Renal cortex interstitium (tissue), 11 donors: Measurements from ENCODE around the gene ARL10. TPM values are rescaled to one million over a fixed set of nuclear protein-coding genes. Genes with fewer than 3 reads are reported as not detected.
A peak's percentile ranks its signal among the peaks of the same experiment; 100 is the strongest.
"Not testable (repeated sequence)": the region's sequence is repeated elsewhere in the genome, so short reads cannot be mapped to it uniquely, and the experiment has no call there.

ENCODE experiments used
- DNase-seq, 11 donors: peaks; one replicate each; pipeline ENCODE4 v3.0.0-alpha.2; 2013; ENCODE audit warnings: low read depth in 9 of 11, low spot score in 4 of 11; ENCODE audit errors: extremely low read depth in 1 of 11
- polyA plus RNA-seq, 3 donors: library from polyadenylated mRNA; unstranded; fragments of 120-200 nt; gene quantifications; one replicate each; pipeline ENCODE4 v1.2.1, GENCODE V29; 2013; ENCODE audit not compliant: insufficient read length in 3 of 3

The ARL10 gene
- polyA plus RNA-seq, 3 donors: 11.8 to 15.9 (median 12.2) TPM

GRCh38 chr5:176401281-176402205 lies 36.3 kb downstream of the ARL10 start:
- DNase-seq: no peak

- no peak for DNase-seq
Observed at GRCh38 chr5:176405656-176406435, 40.6 kb downstream of the ARL10 start.

DNA sequence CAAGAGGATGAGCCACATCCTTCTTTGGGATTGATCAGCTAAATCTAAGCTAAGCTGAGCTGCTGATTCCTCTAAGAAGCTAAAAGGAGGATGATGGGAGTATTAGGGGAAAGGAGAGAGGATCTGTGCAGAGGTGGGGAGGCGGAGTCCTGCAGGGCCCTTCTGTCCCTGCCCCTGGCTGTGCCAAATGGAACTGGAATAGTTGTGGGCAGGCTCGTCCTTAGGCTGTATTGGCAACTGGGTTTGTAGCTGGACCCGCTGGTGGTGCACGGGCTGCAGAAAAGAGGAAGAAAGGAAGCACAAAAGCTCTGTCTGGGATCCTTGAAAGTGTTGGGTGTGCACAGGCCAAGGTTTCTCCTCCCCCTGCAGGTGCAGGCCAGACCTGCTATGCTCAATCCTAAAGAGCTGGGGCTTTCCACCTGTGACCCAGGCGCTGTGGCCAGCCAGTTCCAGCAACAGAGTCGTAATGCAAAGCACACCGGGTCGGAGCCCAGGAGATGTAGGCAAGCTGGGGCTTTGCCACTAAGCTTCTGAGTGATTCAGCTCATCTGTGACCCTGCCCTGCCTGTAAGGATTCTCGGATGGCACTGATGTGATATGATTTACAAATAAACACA lies 41.3 kb downstream of the ARL10 start:
- no peak for DNase-seq

- DNase-seq: no peak
Observed at GRCh38 chr5:176407456-176408251, 42.4 kb downstream of the ARL10 start.

GRCh38 chr5:176408252-176408573 lies 42.9 kb downstream of the ARL10 start:
- not testable (repeated sequence) for DNase-seq

DNA sequence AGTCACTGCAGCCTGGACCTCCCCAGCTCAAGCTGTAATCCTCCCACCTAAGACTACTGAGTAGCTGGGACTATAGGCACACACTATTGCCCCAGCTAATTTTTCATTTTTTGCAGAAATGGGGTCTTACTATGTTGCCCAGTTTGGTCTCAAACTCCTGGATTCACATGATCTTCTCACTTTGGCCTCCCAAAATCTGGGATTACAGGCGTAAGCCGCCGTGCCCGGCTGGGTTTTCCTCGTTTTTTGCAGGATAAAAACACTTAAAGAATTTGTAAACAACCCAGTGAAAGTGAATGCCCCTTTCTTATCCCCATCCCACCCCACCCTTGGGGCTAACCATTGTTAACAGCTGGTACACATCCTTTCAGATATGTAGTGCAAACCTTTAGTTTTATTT lies 43.3 kb downstream of the ARL10 start:
- no peak for DNase-seq

DNA sequence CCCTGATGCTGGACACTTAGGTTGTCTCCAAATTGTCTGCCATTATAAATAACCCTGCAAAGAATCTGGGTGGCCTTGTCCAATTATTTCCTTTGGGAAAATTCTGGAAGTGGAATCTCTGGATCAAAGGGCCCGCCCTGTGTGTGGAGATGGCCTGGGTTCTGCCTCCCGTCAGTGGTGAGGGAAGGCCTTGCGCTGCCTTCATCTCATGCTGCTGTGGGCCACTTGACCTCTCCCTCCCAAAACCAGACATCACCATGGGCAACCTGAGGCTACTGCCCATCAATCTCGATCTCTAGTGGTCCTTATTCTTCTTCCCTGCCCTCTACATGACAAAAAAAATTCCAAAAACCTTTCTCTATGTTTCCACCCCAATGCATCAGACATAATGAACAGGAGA lies 44.5 kb downstream of the ARL10 start:
- no peak for DNase-seq

- DNase-seq: no peak
Observed at GRCh38 chr5:176410486-176411180, 45.3 kb downstream of the ARL10 start.

DNA sequence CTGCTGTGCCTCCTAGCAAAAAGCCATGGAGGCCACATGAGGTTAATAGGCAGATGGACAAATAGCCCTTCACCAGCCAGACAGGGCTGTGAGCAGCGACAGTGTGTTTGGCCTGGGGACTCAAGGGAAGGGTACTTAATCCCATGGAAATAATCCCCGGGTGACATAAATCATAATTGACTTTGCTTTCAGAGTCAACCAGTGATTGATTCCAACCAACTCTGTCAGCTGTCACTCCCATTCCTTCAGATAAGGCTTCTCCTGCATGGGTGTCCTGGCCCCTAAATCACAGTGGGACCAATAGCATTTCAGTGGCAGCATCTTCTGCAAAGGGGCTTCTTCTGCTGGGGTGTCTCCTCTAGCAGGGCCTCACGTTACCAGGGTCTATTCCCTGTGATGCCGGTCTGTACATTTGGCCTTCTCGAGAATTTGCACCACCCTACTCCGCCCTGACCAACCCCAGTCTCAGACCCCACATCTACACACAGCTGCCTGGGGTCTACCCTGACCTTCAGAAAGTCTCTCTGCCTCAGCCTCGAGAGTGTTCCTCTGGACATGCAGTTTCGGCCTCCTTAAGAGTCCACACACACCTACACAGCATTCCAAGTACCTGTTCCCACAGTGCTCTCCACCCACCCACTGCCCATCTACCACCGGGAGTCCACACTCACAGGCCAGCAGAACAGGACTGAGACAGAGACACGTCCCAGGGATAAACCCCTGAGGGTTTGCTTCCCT lies 47.4 kb downstream of the ARL10 start:
- DNase-seq: no peak

DNA sequence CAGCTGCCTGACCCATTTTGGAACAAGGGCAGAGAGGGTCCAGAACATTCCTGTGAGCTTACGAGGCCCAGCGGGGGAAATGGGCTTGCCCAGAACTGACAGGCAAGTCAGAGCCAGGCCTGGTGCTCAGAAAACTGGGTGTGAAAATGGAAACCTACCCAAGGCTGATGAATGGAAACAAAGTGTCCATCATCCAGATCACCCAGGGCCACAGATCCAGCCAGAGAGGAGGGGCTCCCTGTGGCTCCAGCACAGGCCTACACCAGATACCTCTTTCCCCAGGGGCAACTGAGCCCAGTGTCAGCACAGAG lies 47.9 kb downstream of the ARL10 start:
- no peak for DNase-seq

- DNase-seq: no peak
Observed at GRCh38 chr5:176413709-176414191, 48.5 kb downstream of the ARL10 start.

DNA sequence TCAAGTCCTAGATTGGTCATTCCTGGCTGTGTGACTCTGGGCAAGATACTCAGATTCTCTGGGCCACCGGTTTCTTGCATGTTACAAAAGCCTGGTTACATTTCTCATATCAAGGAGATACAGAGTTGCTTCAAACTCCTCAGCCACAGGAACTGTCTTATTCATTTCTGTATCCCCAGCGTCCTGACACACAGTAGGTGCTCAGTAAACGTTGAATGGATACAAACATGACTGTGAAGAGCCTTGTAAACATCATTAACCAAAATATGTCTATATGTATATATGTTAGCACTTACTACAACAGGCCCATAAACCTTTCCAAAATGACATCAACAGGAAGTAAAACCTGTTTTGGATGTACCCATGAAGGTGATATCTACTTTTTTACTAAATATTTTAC lies 49.4 kb downstream of the ARL10 start:
- DNase-seq: no peak

DNA sequence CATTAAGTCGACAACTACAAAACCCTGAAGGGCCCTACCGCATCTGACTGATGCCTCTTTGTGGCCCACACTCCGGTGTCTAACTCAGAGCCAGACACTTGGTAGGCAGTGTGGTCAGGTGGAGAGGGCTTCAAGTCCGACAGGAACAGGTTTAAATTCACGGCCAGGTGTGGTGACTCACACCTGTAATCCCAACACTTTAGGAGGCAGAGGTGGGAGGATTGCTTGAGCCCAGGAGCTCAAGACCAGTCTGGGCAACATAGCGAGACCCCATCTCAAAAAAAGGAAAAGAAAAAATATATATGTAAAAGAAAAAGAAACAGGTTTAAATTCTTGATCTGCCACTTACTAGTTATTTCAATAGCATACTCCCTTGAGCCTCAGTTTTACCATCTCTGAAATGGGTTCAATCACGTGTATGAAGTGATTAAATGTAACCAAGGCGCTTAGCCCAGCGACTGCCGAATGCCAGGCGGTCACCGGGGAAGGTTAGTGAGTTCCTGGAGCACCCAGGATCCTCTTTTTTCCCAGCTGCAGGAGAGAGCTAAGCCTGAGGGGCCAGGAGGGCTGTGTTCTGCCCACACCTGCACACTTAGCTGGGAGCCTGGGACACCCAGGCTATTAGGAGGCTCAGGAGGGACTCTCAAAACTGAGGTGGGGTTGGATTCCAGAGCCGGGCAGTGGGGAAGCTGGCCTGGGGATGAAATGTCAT lies 50.1 kb downstream of the ARL10 start:
- peak in 2 of 11 donors; percentile 6 to 11 for DNase-seq

- peak; percentile 61 to 88 (median 81) for DNase-seq
Observed at GRCh38 chr5:176415952-176416924, 51.0 kb downstream of the ARL10 start, which contains the start of gene CLTB. Gene CLTB, minus strand, starts transcription at chr5:176416539. Its CDS starts 176 bp downstream, at chr5:176416363.

DNA sequence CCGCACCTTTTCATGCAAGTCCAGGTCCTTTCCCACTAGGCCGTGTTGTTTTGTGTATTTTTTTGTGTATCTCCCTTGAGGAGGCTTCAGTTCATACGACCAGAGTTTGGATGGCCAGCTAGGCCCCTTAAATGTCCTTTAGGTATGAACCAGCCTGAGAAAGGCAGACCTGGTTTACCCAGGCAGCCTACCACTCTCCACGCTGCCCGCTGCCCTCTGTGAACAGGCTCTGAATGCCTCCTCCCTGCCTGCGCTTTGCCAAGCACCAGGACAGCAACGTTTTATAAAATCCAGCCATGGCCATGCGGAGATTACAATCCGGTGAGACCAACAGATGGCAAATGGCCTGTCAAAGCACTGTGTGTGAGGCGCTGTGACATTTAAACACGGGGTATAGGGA lies 51.7 kb downstream of the ARL10 start:
- DNase-seq: no peak

DNA sequence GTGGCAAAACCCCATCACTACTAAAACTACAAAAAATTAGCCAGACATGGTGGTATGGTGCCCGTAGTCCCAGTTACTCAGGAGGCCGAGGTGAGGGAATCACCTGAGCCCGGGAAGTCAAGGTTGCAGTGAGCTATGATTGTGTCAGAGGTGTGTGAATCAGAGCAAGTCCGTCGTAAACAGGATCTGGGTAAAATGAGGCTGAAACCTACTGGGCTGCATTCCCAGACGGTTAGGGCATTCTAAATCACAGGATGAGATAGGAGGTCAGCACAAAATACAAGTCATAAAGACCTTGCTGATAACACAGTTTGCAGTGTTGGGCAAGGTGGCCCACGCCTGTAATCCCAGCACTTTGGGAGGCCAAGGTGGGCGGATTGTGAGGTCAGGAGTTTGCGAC lies 53.0 kb downstream of the ARL10 start:
- no peak for DNase-seq
